Memory B cell (primary cell): ENCODE results near the gene OR9G1.
"Not testable (repeated sequence)": the region's sequence is repeated elsewhere in the genome, so short reads cannot be mapped to it uniquely, and the experiment has no call there.

Experiments
- ATAC-seq: fragments of 150-1000 bp; cut with Tn5 transposase; 2 replicates; pipeline ENCODE4 v1.10.0; 2021; ENCODE audit warnings: low read depth, mild to moderate bottlenecking, moderate library complexity
- DNase-seq, 2 donors: peaks; one replicate each; pipeline ENCODE4 v3.0.0; 2022; ENCODE audit warnings: low spot score in 2 of 2
- H3K27ac Mint-ChIP-seq: one replicate; pipeline ENCODE4 v1.8.0; 2022; ENCODE audit warnings: mild to moderate bottlenecking, moderate library complexity, mixed read lengths
- H3K27me3 Mint-ChIP-seq: one replicate; pipeline ENCODE4 v1.8.0; 2022; ENCODE audit warnings: mixed read lengths
- H3K36me3 Mint-ChIP-seq: one replicate; pipeline ENCODE4 v1.8.0; 2022; ENCODE audit warnings: mild to moderate bottlenecking, mixed read lengths
- H3K4me1 Mint-ChIP-seq: one replicate; pipeline ENCODE4 v1.8.0; 2022; ENCODE audit warnings: mixed read lengths
- H3K4me3 Mint-ChIP-seq: one replicate; pipeline ENCODE4 v1.8.0; 2022; ENCODE audit warnings: mild to moderate bottlenecking, moderate library complexity, mixed read lengths
- H3K9me3 Mint-ChIP-seq: one replicate; pipeline ENCODE4 v1.8.0; 2022; ENCODE audit warnings: mixed read lengths

Gene OR9G1, protein sequence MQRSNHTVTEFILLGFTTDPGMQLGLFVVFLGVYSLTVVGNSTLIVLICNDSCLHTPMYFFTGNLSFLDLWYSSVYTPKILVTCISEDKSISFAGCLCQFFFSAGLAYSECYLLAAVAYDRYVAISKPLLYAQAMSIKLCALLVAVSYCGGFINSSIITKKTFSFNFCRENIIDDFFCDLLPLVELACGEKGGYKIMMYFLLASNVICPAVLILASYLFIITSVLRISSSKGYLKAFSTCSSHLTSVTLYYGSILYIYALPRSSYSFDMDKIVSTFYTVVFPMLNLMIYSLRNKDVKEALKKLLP

DNA sequence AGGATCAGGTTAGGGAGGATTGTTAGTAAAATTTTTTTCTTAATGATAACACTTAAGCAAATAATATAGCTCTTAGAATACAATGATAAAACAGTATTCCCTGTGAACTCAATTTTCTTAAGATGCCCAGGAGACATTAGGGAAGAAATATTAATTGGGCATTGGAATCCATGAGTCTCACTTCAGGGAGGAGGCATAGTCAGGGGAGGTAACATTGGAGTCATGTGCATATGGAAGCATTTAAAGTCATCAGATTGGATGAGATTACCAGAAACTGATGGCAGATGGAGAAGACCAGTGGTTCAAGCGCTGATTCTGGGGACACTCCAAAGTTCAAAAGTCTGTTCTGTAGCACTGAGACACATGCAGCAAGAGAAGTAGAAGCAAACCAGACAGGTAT is at the start of gene OR9G1:
TSS of gene OR9G1 (plus strand) at position 301 of the 400 bp plus-strand sequence. CDS start 1,293 bp downstream, outside the sequence.
- Mint-ChIP-seq H3K9me3 (peaks cover 9% of the 10 kb centered on the region), H3K27ac (no peak within 1 kb of the TSS), H3K36me3 (no peaks in the 10 kb centered on the region), H3K4me1 (no peaks in the 10 kb centered on the region), H3K27me3 (no peaks in the 10 kb centered on the region), H3K4me3 (no peak within 1 kb of the TSS)
- no peak for DNase-seq
- no peak for ATAC-seq

DNA sequence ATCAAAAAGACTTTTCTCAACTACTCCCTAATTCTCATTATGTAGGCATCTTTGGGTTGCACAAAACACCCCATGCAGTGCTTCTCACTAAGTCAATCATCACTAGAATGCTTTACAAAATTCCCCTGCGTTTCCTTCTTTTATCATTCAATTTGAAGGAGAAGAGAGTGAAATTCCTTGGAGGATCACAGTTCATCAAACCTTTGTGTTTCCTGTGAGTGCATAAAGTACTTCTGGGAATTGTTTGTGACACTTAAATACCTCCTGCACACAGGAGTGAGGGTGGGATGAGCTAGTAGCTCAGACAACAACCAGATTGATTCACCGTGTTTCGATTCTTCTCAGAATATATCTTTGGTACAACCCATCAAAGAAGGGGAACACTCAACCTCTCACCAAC is 39.1 kb upstream of the OR9G1 start:
- no peak overlapping the region for H3K4me3 Mint-ChIP-seq
- DNase-seq (no peak), ATAC-seq (no peak)
- peaks cover 5% of the 10 kb centered on the region for H3K9me3 Mint-ChIP-seq
- no peaks in the 10 kb centered on the region for H3K36me3 Mint-ChIP-seq
- no peak overlapping the region for H3K27ac Mint-ChIP-seq
- no peaks in the 10 kb centered on the region for H3K27me3 Mint-ChIP-seq
- no peaks in the 10 kb centered on the region for H3K4me1 Mint-ChIP-seq

DNA sequence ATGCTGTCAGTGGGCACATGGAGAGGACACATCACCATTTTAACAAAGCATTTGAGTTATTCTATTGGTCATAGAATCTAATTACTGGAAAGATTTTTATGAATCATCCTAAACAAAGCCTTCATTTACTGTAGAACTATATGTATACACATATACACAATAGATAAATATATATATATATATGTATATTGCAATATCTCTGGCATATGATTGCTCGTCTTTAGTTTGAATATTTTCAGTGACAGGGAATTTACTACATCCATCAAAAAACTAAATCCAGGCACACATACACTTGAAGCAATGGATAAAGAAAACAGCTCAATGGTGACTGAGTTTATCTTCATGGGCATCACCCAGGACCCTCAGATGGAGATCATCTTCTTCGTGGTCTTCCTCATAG is 35.5 kb upstream of the OR9G1 start, which contains the start of gene OR5AR1:
TSS of gene OR5AR1 (plus strand) at position 301 of the 400 bp plus-strand sequence. CDS start at position 301, 0 bp downstream.
- Mint-ChIP-seq H3K4me1 (no peaks in the 10 kb centered on the region), H3K27me3 (no peaks in the 10 kb centered on the region), H3K36me3 (no peaks in the 10 kb centered on the region), H3K9me3 (peaks cover 7% of the 10 kb centered on the region), H3K4me3 (no peak within 1 kb of the TSS), H3K27ac (no peak within 1 kb of the TSS)
- DNase-seq (no peak), ATAC-seq (no peak)

DNA sequence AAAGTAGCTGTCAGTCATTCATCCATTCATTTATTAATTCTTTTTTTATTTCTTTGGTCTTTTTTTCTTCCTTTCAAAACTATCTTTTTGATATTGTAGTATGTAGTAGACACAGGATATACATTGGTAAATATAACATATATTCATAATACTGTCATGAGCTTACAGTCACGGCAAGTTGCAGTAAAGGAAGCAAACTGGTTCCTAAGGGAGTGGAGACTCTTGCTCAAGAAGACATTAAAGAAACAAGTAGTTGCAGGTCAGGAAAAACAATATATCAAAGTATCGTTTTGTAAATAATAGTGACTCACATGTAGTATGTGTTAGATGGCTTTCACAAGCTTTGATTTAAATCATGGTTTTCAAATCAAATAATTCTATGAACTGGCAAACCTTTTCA is 27.9 kb upstream of the OR9G1 start:
- ATAC-seq, result no peak
- peaks cover 2% of the 10 kb centered on the region for H3K9me3 Mint-ChIP-seq
- H3K27ac Mint-ChIP-seq, result no peak overlapping the region
- DNase-seq, result no peak
- H3K4me1 Mint-ChIP-seq, result no peaks in the 10 kb centered on the region
- H3K27me3 Mint-ChIP-seq, result no peaks in the 10 kb centered on the region
- no peak overlapping the region for H3K4me3 Mint-ChIP-seq
- H3K36me3 Mint-ChIP-seq, result no peaks in the 10 kb centered on the region

DNA sequence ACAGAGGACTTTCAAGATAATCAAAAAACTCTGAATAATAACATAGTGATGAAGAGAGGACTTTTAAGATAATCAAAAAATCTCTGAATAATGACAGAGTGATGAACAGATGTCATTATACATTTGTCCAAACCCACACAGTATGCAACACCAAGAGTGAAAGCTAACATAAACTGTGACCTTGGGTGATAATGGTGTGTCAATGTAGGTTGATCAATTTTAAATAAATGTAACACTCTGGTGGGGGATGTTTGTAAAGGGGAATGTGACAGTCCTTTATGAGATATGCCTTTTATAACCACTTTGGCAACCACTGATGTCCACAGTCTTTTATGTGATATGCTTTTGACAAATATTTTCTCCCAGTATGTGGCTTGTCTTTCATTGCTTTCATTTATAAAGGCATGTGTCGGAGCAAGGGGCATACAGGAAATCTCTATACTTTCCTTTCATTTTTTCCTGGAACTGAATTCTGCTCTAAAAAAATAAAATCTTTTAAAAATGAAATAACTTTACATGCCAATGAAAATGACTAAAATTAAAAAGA is 10.3 kb upstream of the OR9G1 start:
- Mint-ChIP-seq H3K27ac (no peak overlapping the region), H3K4me1 (no peaks in the 10 kb centered on the region), H3K36me3 (no peaks in the 10 kb centered on the region), H3K4me3 (no peak overlapping the region), H3K9me3 (peaks cover 7% of the 10 kb centered on the region), H3K27me3 (no peaks in the 10 kb centered on the region)
- ATAC-seq (no peak), DNase-seq (no peak)

DNA sequence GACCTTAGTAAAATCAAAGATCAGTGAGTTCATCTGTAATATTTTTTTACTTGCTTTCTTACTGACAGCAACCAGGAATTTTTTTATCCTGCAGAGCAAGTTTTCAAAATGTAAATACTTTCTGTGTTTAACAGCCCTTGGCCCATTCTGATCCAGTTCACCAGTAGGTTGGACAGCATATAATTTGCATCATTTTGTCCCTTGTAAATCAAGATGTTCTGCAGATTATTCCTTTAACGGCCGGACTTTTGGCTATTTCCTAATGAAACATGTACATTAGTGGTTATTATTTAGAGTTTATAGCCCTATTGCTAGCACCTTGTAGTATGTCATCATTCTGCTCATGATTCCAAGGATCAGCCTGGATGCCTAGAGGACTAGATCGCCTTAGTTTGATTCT is 7.7 kb upstream of the OR9G1 start:
- not testable (repeated sequence) for H3K36me3 Mint-ChIP-seq, H3K4me3 Mint-ChIP-seq, H3K4me1 Mint-ChIP-seq, DNase-seq, H3K27ac Mint-ChIP-seq, H3K9me3 Mint-ChIP-seq, ATAC-seq, H3K27me3 Mint-ChIP-seq

DNA sequence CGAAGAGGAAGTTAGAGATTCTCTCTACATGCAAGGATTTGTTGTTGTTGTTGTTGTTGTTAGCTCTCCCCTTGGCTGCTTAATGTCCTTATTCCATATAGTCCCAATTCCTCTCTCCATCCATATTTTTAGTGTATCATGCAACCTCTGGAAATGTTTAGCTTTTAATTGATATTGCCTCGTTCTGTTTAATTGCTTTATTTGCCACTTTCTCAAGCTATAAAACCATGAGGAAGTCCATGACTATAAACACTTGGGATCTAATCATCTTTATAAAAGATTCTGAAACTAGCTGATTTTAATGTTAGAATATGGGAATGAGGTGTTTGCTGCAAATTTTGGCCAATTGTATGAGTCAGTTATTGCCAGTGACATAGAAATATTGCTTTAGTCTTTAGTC is 5.5 kb upstream of the OR9G1 start:
- Mint-ChIP-seq H3K27ac (no peak overlapping the region), H3K36me3 (no peaks in the 10 kb centered on the region), H3K4me3 (no peak overlapping the region), H3K4me1 (no peaks in the 10 kb centered on the region), H3K27me3 (no peaks in the 10 kb centered on the region), H3K9me3 (peaks cover 4% of the 10 kb centered on the region)
- ATAC-seq (no peak), DNase-seq (no peak)

DNA sequence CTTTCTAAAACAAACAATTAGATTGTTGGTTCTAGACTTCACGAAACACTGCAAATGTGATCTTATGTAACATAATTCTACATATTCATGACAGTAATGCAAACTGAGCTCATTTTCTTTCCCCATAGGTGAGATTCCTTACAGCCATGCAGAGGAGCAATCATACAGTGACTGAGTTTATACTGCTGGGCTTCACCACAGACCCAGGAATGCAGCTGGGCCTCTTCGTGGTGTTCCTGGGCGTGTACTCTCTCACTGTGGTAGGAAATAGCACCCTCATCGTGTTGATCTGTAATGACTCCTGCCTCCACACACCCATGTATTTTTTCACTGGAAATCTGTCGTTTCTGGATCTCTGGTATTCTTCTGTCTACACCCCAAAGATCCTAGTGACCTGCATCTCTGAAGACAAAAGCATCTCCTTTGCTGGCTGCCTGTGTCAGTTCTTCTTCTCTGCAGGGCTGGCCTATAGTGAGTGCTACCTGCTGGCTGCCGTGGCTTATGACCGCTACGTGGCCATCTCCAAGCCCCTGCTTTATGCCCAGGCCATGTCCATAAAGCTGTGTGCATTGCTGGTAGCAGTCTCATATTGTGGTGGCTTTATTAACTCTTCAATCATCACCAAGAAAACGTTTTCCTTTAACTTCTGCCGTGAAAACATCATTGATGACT is 1.5 kb downstream of the OR9G1 start:
- ATAC-seq (no peak), DNase-seq (no peak)
- Mint-ChIP-seq H3K4me1 (no peaks in the 10 kb centered on the region), H3K4me3 (no peak overlapping the region), H3K27ac (no peak overlapping the region), H3K27me3 (no peaks in the 10 kb centered on the region), H3K9me3 (peaks cover 9% of the 10 kb centered on the region), H3K36me3 (no peaks in the 10 kb centered on the region)

DNA sequence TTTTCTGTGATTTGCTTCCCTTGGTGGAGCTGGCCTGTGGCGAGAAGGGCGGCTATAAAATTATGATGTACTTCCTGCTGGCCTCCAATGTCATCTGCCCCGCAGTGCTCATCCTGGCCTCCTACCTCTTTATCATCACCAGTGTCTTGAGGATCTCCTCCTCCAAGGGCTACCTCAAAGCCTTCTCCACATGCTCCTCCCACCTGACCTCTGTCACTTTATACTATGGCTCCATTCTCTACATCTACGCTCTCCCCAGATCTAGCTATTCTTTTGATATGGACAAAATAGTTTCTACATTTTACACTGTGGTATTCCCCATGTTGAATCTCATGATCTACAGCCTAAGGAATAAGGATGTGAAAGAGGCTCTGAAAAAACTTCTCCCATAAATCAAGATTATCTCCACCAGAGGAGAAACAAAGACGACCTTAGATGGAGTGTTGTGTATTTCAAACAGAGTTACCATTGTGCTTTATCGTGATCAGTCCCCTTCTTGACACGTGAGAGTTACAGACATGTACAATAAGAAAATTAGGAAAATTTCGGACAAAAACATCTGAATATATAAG is 2.1 kb downstream of the OR9G1 start:
- Mint-ChIP-seq H3K27ac (no peak overlapping the region), H3K4me3 (no peak overlapping the region), H3K4me1 (no peaks in the 10 kb centered on the region), H3K36me3 (no peaks in the 10 kb centered on the region), H3K27me3 (no peaks in the 10 kb centered on the region), H3K9me3 (peaks cover 9% of the 10 kb centered on the region)
- DNase-seq (no peak), ATAC-seq (no peak)

DNA sequence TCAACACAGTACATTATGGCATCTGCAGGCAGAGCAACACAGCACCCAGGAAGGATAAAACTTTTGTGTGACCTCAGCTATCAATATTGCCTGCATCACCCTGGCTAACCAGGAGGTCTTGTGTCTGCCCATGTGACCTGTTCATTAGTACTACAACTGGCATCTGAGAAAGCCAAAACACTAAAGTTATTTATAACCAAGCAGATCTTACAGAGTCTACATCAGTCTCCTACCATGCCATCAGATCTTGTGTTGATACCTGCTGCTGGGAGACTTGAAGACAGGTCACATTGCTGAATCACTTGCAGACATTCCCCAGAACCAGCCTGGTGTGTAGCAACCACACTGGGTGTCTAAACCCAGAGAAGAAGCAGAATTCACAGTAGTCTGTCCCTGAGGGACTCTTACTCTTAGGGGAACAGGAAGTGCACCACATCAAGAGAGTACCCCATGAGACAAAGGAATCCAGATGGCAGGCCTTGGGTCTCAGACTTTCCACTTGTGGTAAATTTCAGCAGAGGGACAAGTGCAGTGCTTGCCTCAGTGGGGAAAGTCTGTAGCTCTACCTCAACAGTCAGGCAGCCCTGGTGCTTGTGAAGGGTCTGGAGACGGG is 7.0 kb downstream of the OR9G1 start:
- Mint-ChIP-seq H3K9me3 (peaks cover 12% of the 10 kb centered on the region), H3K27me3 (no peaks in the 10 kb centered on the region), H3K4me3 (no peak overlapping the region), H3K36me3 (no peaks in the 10 kb centered on the region), H3K27ac (no peak overlapping the region), H3K4me1 (no peaks in the 10 kb centered on the region)
- DNase-seq, result no peak
- no peak for ATAC-seq

DNA sequence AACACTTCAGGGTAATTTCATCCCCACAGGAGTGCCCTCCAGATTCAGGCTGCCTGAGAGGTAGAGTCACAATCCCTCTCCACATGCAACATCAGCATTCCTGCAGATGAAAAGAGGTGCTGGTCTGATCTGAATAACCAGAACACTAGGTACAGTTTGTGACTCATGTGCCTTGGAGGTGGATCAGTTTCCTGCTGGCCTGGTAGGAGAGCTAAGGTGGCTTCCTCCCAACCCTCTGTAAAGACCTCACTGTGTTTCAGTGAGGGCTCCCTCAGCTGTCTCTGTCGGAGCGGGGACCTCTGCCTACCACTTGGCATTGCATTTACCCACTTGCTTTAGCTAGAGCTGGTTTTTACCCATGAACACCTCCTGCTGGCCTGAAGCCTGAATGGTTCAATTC is 7.6 kb downstream of the OR9G1 start:
- Mint-ChIP-seq H3K36me3 (no peaks in the 10 kb centered on the region), H3K4me3 (no peak overlapping the region), H3K9me3 (peaks cover 13% of the 10 kb centered on the region), H3K27ac (no peak overlapping the region), H3K4me1 (no peaks in the 10 kb centered on the region), H3K27me3 (no peaks in the 10 kb centered on the region)
- DNase-seq (no peak), ATAC-seq (no peak)

DNA sequence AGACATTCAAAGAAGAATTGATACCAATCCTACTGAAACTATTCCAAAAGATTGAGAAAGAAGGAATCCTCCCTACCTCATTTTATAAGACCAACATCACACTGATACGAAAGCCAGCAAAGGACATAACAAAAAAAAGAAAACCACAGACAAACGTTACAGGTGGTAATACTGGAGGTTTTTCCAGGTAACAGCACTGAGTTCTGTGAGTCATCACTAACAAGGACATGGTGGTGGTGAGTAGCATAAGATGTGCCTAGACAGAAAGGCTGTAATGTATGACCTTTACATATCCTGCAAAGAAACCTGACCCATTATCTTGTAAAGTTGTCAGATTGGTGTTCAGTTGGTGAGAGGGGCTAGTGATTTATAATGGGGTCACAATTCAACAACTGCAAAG is 15.3 kb downstream of the OR9G1 start:
- DNase-seq, result no peak
- ATAC-seq, result no peak
- H3K36me3 Mint-ChIP-seq, result no peaks in the 10 kb centered on the region

DNA sequence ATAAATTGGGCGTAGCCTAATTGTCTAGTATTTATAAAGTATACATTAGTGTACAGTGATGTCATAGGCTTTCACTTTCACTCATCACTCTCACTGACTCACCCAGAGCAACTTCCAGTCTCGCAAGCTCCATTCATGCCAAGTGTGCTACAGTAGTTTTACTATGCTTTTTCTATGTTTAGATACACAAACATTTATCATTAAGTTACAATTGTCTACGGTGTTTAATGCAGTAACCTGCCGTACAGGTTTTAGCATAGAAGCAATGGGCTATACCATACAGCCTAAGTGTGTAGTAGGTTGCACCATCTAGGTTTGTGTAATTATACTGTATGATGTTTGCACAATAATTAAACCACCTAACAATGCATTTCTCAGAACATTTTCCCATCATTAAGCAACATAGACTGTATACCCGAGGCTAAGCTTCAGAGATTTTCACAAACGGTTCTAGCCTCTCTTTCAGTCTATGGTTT is 17.5 kb downstream of the OR9G1 start:
- H3K27me3 Mint-ChIP-seq, result no peaks in the 10 kb centered on the region
- H3K4me3 Mint-ChIP-seq, result no peak overlapping the region
- no peaks in the 10 kb centered on the region for H3K36me3 Mint-ChIP-seq
- no peak for ATAC-seq
- H3K27ac Mint-ChIP-seq, result no peak overlapping the region
- H3K9me3 Mint-ChIP-seq, result peaks cover 11% of the 10 kb centered on the region
- no peaks in the 10 kb centered on the region for H3K4me1 Mint-ChIP-seq
- no peak for DNase-seq

More for the DNA sequence above, 15.3 kb downstream of the OR9G1 start:
- Mint-ChIP-seq H3K9me3 (peaks cover 13% of the 10 kb centered on the region), H3K27ac (no peak overlapping the region), H3K27me3 (no peaks in the 10 kb centered on the region), H3K4me3 (no peak overlapping the region), H3K4me1 (no peaks in the 10 kb centered on the region)

DNA sequence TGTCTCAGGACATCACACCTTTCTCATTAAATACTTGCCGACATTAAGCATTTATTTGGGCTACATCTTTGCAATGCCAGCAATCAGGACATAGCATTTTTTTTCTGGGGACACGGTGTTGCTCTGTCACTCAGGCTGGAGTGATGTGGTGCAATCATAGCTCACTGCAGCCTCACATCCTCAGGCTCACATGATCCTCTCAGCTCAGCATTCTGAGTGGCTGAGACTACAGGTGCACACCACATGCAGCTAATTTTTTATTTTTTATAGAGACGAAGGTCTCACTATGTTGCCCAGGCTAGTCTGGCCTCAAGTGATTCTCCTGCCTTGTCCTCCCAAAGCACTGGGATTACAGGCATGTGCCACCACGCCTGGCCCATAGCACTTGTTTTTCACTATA is 21.6 kb downstream of the OR9G1 start:
- Mint-ChIP-seq H3K27me3 (no peaks in the 10 kb centered on the region), H3K4me1 (no peaks in the 10 kb centered on the region), H3K36me3 (no peaks in the 10 kb centered on the region), H3K9me3 (peaks cover 13% of the 10 kb centered on the region), H3K4me3 (no peak overlapping the region), H3K27ac (no peak overlapping the region)
- no peak for DNase-seq
- no peak for ATAC-seq
